ENCODE measurements around the gene EZH1.
A peak's percentile ranks its signal among the peaks of the same experiment; 100 is the strongest.

EZH1 gene

GRCh38 chr17:42767512-42767911 is 22.7 kb upstream of the EZH1 start:
- H3K27ac ChIP-seq = no peak overlapping the region
- no peak for TF ChIP-seq CTCF (IDR thresholded peaks at IDR 0.05)
- no peak overlapping the region for H3K4me3 ChIP-seq
- no peak for DNase-seq (ENCODE audit: low spot score)

GRCh38 chr17:42766124-42766523 is 21.3 kb upstream of the EZH1 start:
- no peak overlapping the region for H3K4me3 ChIP-seq
- TF ChIP-seq CTCF (IDR thresholded peaks at IDR 0.05) = no peak
- no peak for DNase-seq (ENCODE audit: low spot score)
- no peak overlapping the region for H3K27ac ChIP-seq

GRCh38 chr17:42761638-42762037 is 16.8 kb upstream of the EZH1 start:
- no peak for TF ChIP-seq CTCF (IDR thresholded peaks at IDR 0.05)
- H3K27ac ChIP-seq = peak overlapping the region; percentile 13 to 77
- no peak for DNase-seq (ENCODE audit: low spot score)

GRCh38 chr17:42760652-42761581 is 16.1 kb upstream of the EZH1 start, which contains the start of gene RAMP2:
TSS of gene RAMP2 (plus strand) at chr17:42761227. CDS start at chr17:42761262, 35 bp downstream.
- no peak for DNase-seq (ENCODE audit: low spot score)
- Histone ChIP-seq H3K4me3 (peak within 1 kb of the TSS; percentile 70), H3K27ac (peak within 1 kb of the TSS; percentile 13 to 77)
- TF ChIP-seq CTCF (IDR thresholded peaks at IDR 0.05) = no peak

More at GRCh38 chr17:42761638-42762037, 16.8 kb upstream of the EZH1 start:
- peak overlapping the region; percentile 70 for H3K4me3 ChIP-seq

- peak overlapping the region in 1 of 2 donors; percentile 77 for H3K27ac ChIP-seq
- no peak for TF ChIP-seq CTCF (IDR thresholded peaks at IDR 0.05)
- peak overlapping the region; percentile 70 for H3K4me3 ChIP-seq
- DNase-seq (ENCODE audit: low spot score) = no peak
These were observed 15.3 kb upstream of the EZH1 start for GRCh38 chr17:42759982-42760651.

- Histone ChIP-seq H3K27ac (peak overlapping the region in 1 of 2 donors; percentile 45), H3K4me3 (no peak overlapping the region)
- DNase-seq (ENCODE audit: low spot score) = no peak
These were observed 9.9 kb upstream of the EZH1 start for GRCh38 chr17:42754782-42755181.

More at GRCh38 chr17:42754782-42755181, 9.9 kb upstream of the EZH1 start:
- no peak for TF ChIP-seq CTCF (IDR thresholded peaks at IDR 0.05)
